GM19238 (cell line): ENCODE data around the gene UBR2.
"Not testable (repeated sequence)": the region's sequence is repeated elsewhere in the genome, so short reads cannot be mapped to it uniquely, and the experiment has no call there.

Source experiments
- DNase-seq: peaks from one replicate; pipeline ENCODE4 v3.0.0; 2011; ENCODE audit warnings: low spot score; ENCODE audit not compliant: insufficient read length

The UBR2 gene

DNA sequence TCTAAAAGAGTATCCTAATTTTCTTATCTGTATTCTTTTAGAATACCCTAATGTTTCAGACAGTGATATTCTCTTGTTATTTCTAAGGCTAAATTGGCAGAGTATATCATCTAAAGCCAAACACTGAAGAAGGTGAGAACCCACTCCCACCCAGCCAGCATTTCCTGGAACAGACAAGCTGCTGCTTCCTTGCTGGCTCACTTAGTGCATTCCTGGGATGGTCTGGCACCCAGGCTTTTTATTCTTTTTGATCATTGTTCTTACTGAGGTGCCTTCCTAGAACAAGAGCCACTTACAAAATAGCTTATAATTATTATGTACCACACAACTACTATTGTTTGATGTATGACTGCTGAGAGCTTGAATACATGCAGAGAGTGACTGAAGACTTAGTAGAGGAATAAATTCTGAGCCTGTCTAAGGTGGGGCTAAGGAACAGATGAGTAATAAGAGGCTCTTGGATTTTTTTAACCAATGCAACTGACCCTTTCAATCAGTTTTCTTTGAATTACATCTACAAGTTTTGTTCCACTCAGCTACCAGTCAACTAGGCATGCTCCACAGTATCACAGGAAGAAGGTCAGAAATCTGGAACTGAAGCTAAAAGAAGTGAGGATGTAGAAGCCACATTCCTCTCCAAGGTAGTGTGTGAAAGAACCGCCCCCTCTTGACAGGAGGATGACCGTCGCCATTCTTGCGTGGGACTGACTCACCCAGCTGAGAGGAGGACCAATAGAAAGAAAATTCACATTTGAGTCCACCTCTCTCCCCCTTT is 128.5 kb downstream of the UBR2 start:
- no peak for DNase-seq

DNA sequence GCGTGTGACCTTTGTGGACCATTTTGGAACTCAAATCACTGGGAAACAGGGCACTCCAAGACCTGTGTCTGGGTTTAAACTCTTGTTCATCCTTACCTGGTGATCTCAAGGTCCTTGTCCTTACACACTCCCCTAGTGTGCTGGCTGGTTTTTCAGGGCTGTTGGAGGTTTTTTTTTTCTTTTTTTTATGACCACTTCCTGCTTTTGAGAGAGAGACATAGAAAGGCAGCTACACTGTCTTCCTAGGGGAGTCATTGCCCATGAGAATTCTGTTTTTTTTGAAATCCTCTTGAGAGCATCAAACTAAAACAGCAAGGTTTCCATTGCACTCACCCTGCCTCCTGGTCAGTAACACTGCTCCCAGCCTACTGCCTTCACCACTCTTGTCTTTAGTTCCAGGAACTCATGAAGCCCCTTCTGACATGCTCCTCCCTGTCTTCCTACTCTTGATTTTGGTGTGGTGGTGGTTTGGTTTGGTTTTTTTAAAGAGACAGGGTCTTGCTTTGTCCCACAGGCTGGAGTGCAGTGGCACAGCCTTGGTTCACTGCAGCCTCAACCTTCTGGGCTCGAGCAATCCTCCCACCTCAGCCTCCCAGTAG is 130.0 kb downstream of the UBR2 start:
- no peak for DNase-seq

DNA sequence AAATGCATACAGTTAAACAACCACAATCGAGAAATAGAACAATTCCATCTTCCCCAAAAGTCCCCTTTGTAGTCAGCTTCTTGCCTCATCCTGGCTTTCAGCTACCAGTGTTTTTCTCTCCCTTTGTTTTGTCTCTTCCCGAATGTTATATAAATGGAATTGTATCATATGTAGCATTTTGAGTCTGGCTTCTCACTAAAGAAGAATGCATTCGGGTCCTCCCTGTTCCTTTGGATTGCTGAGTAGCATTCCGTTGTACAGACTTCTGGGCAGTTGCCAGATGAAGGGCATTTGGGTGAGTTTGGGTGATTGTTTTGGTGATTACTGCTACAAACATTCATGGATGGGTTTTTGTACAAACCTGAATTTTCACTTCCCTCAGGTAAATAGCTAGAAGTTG is 130.8 kb downstream of the UBR2 start:
- DNase-seq: no peak

DNA sequence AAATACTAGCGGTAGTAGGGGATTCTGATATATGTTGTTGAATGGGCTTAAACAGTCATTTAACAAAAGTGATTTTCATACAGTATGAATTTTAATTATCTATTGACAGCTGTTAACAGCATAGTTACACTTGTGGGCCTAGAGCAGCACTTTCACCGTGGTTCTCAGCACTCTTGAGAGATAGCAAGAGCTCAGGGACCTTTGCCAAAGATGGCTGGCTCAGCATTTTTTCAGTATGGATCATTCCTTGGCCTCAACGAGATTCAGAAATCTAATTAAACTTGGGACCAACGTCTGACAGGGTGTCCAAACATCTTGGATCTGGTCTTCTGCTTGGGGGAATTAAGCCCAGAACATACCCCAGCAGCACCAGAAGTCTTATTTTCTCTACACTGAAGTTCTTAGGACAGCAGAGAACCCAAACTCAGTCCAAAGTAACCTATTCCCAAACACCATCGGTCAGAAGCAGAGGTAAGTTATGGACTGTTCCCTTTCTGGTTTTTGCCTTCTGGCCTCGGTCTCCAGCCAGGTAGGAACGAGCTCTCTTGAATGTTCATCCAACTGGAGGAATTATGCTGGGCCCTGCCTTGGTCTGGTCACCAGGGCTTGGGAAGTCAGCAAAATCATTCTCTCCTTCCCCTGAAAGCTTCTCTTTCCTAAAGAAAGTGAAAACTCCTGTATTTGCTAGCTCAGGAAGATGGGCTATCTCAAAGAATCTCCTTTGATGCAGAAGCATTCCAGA is 132.9 kb downstream of the UBR2 start:
- no peak for DNase-seq

DNA sequence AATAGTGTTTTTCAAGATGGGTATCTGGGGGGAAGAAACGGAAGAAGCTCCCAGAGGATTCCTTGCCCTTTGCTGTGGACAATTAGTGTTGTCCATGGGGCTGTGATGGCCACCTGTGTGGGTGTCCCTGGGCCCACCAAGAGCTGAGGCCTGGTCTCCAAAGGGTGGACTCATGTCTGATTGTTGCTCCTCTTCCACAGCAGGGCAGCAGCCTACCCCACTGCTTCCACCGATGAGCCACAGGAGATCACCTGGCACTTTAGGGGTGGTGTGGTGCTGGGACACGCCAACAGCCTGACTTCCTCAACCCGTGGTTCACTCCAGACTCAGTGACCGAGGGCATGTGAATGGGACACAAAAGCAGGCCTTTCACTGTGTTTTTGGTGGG is 133.4 kb downstream of the UBR2 start:
- no peak for DNase-seq

DNA sequence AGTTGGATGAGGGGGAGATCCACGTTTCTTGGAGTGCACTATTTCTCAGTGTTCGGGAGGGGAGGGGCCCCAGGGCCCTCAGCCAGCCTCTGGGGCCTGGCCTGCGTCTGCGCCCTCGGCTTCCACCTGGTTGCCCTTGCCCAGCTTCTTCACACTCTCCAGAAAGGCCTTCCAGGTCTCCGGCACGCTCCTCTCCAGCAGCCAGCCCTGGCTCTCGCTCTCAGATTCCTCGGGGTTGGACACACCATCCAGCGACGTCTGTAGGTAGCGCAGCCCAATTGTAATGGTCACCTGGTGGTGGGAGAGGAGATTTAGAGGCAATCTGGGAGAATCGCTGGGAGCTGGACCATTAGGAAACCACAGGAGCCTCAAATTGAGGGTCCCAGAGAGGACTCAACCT is 134.4 kb downstream of the UBR2 start:
- no peak for DNase-seq

DNA sequence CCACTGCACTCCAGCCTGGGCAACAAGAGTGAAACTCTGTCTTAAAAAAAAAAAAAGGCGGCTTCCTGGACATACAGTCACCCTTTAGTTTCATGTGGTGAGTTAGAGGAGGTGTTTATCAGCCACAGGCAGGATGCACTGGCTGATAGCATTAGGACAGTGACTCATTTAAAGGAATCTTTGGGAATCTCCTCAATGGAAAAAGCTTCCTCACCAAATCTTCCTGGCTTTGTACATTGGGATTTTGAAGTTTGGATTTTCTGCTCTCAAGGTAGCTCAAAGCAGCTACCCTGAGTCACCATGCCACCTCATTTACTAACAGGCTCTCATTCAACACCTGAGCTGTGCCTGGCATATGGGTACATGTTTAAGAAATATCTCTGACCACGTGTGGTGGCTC is 138.4 kb downstream of the UBR2 start:
- no peak for DNase-seq

DNA sequence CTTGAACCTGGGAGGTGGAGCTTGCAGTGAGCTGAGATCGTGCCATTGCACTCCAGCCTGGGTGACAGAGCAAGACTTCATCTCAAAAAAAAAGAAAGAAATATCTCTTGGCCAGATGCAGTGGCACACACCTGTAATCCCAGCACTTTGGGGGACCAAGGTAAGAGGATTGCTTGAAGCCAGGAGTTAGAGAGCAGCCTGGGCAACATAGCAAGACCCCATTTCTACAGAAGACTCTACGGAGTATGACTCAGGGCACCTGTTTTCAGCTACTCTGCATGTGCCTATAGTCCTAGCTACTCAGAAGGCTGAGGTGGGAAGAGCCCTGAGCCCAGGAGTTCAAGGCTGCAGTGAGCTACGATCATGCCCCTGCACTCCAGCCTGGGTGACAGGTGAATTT is 139.0 kb downstream of the UBR2 start:
- not testable (repeated sequence) for DNase-seq

DNA sequence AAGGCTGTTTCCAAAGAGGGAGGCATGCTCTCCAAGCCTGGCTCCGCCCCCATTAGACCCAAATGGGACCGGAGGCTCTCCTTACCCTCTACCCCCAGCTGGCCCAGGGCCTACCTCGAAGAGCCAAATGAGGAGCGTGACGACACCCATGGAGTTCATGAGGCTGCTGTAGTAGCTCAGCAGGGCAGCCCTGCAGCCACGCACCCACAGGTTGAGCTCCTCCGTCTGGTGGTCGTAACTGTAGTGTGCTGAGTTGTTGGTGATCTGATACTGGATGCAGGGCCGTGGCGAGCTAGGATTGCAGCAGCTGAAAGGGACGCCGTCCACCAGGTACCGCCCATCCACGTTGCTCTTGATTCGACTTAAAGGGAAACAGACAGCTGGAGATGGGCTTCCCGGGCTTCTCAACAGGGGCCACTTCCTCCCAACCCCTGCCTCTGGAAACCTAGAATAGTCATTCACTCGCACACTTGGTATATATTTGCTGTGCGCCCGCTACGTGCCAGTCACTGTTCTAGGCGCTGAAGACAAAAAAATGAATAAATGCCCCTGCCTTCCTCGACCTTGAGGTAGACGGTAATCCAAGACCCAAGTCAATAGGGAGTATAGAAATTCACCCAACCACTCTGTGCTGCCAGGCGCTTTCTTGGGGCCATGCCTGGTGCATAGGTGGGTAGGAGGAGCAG is 140.6 kb downstream of the UBR2 start:
- DNase-seq: no peak

DNA sequence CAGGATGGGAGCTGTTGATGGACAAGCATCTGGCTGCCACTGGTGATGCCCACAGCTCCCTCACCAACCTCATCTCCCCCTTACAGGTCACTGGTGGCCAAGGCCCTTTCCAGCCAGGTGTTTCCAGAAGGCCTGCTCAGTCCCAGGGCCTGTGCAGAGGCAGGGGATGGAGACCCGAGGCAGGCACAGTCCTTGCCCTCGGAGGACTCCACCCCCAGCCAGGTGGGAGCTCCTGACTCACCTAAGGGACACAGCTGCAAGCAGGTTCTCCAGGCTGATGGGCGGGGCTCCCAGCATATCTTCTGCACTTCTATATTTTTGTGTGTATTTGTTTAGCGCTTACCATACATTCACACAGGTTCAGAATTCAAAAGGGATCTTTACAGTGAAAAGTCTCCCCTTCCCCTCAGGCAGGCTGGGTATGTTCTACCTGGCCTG is 141.1 kb downstream of the UBR2 start:
- no peak for DNase-seq

DNA sequence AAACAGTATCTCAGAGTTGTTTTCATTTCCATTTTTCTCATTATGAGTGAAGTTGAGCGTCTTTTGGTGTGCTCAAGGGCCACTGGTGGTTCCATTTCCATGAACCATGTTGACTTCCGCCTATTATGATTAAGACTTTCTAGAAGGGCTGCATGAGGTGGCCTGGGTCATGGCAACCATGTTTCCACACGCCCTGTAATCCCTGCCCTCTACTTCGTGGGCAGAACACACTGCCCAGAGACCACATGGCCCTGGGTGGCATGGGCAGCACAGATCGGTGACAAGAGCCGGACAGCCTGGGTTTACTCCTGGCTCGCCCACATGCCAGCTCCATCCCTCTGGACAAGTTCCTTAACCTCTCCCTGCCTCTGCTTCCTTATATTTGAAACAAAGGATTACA is 143.8 kb downstream of the UBR2 start:
- no peak for DNase-seq

DNA sequence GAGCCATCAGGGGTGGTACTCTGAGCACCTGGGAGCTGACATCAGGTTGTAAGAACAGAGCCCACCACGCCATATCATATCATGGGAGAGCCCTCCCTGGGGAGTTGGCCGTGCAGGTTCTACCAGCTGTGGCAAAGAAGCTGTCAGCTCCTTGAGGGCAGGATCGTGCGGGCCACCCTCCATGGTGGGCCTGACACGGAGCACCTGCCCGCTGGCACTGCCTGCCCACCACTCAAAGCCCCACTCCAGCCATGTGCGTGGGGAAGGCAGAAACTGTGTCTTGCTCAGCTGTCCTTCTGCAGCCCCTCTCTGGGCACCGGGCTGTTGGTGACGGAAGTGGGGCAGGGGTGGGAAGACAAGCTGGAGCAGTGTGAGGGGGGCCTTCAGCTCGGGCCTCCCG is 144.3 kb downstream of the UBR2 start:
- DNase-seq: no peak

DNA sequence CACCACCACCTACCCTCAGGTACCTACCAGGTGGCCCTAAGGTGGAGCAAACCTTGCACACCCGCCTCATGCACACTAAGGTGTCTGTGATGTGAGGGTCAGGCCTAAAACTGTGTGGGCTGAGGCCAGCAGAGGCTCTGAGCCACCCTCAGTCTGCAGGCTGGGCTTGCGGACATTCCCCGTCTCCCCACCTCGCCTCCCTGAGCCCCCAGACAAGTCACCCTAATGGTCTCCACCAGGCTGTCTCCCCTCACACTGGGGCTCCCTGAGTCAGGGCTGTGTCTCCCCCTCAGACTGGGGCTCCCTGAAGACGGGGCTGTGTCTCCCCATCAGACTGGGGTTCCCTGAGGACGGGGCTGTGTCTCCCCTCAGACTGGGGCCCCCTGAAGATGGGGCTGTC is 146.0 kb downstream of the UBR2 start:
- DNase-seq: no peak

DNA sequence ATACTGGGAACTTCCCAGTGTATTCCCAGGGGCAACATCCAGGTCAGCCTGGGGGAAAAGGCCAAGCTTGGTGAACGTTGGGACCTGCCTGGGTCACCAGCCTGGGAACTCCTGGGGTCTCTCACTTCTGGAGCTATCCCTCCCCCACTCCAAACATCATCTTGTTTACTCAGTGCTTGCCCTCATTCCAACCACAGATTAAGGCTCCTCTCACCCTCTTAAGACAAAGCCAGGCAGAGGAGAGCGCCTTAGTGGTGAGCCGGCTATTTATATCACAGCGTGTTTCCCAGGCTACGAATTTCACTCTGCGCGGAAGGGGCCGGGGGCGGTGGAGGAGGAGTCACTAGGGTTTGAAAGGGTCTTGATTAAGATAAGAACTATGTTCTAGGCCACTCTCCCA is 146.5 kb downstream of the UBR2 start:
- no peak for DNase-seq

DNA sequence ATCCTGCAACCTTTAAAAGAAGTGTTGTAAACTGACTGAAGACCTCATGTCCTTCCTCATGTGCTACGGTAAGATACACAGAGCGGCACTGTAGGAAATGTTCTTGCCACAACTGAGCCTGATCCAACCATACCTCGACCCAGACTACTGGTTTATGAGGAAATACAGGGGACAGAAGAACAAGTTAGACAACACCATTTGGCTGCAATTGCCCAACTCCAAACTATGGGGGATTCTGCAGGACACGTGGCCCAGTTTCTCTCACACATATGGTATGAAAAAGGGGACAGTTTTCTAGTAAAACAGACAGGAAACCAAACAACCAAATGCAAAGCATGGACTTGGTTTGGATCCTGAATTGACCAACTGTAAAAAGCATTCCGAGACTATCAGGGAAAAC is 148.1 kb downstream of the UBR2 start:
- no peak for DNase-seq

DNA sequence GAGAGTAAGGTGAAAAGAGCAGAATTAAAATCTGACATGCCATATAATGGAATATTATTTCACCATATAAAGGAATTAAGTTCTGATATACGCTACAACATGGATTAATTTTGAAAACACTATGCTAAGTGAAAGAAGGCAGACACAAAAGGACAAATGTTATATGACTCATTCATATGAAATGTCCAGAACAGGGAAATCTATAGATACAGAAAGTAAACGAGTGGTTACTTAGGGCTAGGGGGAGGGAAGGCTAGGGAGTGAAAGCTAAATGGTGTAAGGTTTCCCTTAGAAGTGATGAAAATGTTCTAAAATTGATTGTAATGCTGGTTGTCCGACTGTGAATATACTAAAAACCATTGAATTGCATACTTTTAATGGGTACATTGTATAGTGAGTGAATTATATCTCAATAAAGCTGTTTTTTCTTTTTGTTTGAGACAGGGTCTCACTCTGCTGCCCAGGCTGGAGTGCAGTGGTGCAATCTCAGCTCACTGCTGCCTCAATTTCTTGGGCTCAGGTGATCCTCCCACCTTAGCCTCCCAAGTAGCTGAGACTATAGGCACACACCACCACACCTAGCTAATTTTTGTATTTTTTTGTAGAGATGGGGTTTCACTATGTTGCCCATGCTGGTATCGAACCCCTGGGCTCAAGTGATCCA is 150.4 kb downstream of the UBR2 start:
- DNase-seq: no peak

DNA sequence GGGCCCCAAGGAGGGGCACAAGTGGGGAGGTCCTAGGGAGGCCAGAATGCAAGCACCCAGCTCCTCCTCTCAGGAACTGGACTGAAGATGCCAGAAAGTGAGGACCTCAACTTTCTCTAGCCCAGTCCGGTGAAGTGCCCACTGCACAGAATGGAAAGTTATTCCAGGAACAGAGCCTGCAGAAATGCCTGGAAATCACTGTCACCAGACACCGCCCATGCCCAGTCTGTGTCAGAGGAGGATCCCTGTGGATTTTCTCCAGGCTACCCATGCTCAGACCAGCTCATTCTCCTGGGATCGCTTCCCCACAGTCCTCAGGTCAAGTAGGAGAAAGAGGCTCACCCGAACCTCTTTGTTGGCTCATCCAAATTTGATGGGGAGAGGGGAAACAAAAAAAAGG is 152.0 kb downstream of the UBR2 start:
- DNase-seq: no peak

DNA sequence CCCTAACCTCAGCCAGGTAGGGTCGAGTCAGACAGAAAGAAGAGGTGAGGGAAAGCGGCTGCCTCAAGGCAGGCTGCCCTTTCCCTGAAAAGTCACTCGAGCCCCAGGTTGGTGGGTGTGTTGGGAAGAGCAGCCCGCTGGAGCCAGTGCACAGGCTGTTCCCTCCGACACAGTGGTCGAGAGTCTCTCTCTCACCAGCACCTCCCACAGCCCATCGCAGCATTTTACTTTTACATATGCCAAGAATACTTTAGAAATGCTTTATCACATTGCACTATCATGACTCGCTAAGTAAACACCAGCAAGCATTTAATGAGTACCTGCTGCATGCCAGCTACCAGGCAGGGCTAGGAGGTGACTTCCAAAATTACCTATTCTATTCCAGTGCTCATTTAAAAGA is 156.9 kb downstream of the UBR2 start:
- no peak for DNase-seq

DNA sequence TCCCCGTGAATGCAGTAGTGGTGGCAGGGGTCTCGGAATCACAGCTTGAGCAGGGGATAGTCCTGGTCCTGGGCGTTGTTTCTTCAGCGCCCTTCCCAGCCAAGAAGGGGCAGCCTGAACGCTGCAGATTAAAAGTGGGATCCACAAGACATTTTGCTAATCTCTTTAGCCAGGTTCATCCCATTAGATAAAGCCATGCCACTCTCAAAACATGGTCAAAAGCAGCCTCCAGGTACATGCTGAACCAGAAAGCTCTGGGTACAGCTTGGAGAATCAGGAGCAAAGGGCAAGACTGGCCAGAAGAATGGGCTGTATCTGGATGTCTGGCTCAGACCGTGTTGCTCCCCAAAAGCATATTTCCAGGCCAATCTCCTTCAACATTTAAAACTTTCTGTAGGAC is 158.7 kb downstream of the UBR2 start, which contains the start of gene PRPH2:
PRPH2 (minus strand) TSS at position 101 of the 400 bp plus-strand sequence. CDS start 263 bp downstream, outside the sequence.
- DNase-seq: no peak

DNA sequence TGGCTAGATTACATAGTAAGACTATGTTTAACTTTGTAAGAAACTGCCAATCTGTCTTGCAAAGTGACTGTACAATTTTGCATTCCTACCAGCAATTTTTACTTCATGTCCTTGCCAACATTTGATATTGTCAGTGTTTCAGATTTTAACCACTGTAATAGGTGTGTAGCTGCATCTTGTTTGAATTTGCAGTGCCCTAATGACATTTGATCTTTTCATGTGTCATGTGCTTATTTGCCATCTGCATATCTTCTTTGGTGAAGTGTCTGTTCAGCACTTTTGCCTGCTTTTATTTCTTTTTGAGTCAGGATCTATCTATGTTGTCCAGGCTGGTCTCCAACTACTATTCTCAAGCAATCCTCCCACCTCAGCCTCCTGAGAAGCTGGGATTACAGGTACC is 161.0 kb downstream of the UBR2 start:
- DNase-seq: no peak

DNA sequence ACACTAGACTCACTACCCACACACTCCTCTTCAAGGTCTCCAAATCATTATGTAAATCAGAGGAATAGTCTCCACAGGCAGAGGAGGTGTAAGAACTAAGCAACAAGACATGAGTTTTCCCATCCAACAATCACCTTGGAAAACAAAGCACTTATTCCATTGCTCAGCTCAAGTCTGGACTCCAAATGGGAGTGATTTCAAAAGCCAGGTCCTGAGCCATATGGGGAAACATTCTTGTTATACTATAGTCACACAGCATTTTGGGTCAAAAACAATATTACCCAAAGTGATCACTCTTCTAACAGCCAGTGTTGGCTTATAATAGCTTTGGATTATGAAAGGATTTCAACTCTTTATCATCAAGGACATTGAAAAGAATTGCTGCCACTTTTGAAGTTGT is 162.2 kb downstream of the UBR2 start:
- no peak for DNase-seq
